SJSA1 (cell line): ENCODE measurements around the gene DENND11. TPM values are rescaled to one million over a fixed set of nuclear protein-coding genes. Genes with fewer than 3 reads are reported as not detected.

Source experiments
- DNase-seq, 2 experiments: peaks; one replicate each; pipeline ENCODE4 v3.0.0-alpha.2; 2015 to 2020; ENCODE audit warnings: low spot score in 2 of 2, low read depth in 1 of 2
- H3K27ac ChIP-seq: fragments of 250-450 bp; sonication (Bioruptor Pico); 2 replicates; pipeline ENCODE4 v1.5.1; 2020; ENCODE audit warnings: mild to moderate bottlenecking, moderate library complexity
- H3K27me3 ChIP-seq: fragments of 250-450 bp; sonication (Bioruptor Pico); replicated peaks from 2 replicates; pipeline ENCODE4 v1.5.1; 2020; ENCODE audit warnings: mild to moderate bottlenecking, moderate library complexity
- H3K36me3 ChIP-seq: fragments of 250-450 bp; sonication (Bioruptor Pico); 2 replicates; pipeline ENCODE4 v1.5.1; 2020; ENCODE audit warnings: mild to moderate bottlenecking
- H3K4me1 ChIP-seq: fragments of 250-450 bp; sonication (Bioruptor Pico); replicated peaks from 2 replicates; pipeline ENCODE4 v1.6.1; 2021; ENCODE audit warnings: mild to moderate bottlenecking
- H3K4me3 ChIP-seq: fragments of 250-450 bp; sonication (Bioruptor Pico); 2 replicates; pipeline ENCODE4 v1.5.1; 2020; ENCODE audit warnings: mild to moderate bottlenecking
- H3K9me3 ChIP-seq: fragments of 250-450 bp; sonication (Bioruptor Pico); replicated peaks from 2 replicates; pipeline ENCODE4 v1.5.1; 2020; ENCODE audit warnings: mild to moderate bottlenecking
- total RNA-seq: library from RNA; depleted of rRNA; stranded (reverse); fragments of >200 nt; shearing (Covaris generic); gene quantifications from 2 replicates; pipeline ENCODE4 v1.2.3, GENCODE V29; 2014

The DENND11 gene
- total RNA-seq, 1 experiment from 2014 or later = 8.5 TPM

DNA sequence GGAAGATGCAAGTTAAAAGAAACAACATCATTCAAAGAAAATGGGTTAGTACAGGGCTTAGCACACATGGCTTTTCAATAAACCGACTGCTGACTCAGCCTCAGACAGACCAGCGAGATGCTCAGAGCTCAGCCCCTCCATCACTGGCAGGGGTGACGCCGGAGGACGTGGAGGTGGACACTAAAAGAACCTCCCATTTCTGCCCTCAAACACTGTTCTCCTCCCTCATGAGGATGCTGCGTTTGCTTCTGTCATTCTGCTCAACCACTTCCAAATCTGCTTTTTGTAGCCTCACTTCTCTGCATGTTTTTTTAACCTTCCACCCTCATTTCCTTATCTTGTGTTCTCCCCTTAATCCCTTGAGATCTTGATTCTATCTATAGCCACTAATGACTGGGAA, 15.3 kb downstream of the DENND11 start:
- no peak for DNase-seq
- H3K4me1 ChIP-seq = no peaks in the 10 kb centered on the region
- H3K27ac ChIP-seq = no peak overlapping the region
- H3K36me3 ChIP-seq = no peaks in the 10 kb centered on the region
- H3K4me3 ChIP-seq = no peak overlapping the region
- no peaks in the 10 kb centered on the region for H3K9me3 ChIP-seq
- H3K27me3 ChIP-seq = no peaks in the 10 kb centered on the region

DNA sequence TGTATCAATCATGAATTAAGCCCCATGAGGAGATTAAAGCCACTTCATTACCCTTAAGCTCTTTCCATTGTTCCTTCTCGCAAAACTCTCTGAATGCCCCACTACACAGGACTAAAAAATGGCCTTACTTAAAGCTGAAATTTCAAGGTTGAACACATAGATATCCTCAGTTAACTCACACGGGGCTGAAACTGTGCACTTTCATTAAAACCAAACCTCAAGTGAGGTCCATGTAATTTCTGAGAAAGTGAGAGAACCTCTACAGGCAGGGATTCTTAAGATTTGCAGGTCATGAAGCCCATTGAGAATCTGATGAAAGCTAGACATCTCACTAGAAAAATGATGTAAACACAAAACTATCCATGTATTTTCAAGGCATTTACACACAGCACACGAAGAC, 15.9 kb downstream of the DENND11 start:
- no peak for DNase-seq
- H3K4me3 ChIP-seq = no peak overlapping the region
- H3K9me3 ChIP-seq = no peaks in the 10 kb centered on the region
- H3K27me3 ChIP-seq = no peaks in the 10 kb centered on the region
- no peaks in the 10 kb centered on the region for H3K4me1 ChIP-seq
- H3K27ac ChIP-seq = no peak overlapping the region
- no peaks in the 10 kb centered on the region for H3K36me3 ChIP-seq

DNA sequence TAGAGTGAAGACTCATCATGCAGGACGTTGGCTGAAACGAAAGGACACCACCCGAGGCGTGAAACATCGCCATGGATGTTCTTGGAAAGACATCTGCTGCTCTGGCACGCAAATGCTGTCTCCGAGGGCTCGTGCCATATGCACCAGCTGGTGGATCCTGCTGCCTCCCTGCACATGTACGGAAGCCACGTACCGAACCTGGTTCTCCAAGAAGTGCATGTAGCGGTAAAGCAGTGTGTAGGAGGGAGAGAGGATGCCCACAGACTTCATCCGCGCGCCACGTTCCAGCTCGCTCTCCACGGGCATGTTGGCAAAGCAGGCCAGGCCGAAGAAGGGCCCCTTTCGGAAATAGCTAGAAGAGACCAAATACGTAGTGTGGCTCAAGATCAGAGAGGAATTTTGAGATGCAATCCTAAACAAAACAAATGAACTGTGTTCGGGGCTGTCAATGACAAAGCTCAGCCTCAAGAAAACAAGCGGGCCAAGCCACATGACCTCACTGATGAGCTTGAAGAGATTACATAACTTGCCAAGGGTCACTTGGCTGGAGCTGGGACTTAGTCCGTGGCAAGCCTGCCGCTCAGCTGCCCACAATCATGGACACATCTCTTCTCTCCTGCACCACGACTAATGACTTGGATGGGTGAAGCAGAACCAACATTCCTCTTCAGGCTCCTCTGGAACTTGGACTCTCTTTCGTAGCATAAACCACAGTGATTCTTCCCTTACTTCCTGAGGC, 16.5 kb downstream of the DENND11 start:
- no peaks in the 10 kb centered on the region for H3K27me3 ChIP-seq
- no peak for DNase-seq
- H3K9me3 ChIP-seq = no peaks in the 10 kb centered on the region
- no peak overlapping the region for H3K27ac ChIP-seq
- no peak overlapping the region for H3K4me3 ChIP-seq
- no peaks in the 10 kb centered on the region for H3K4me1 ChIP-seq
- H3K36me3 ChIP-seq = no peaks in the 10 kb centered on the region

DNA sequence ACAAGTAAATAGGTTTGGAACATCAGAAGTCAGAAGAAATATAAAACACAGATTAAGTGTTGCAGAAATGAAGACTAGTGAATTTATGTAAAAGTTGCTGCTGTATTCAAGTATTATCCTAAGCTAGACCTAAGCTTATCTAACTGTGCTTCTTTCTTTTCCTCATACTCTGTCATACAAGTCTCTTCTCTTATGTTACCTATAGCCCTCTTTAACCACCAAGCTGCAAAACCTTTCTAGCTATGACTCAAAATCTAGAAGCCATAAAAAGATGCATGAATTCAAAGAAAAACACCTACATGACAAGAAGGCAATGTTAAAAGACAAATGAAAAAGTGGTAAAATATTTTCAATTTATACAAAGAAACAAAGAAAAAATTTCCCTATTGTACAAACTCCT, 23.0 kb downstream of the DENND11 start:
- Histone ChIP-seq H3K36me3 (no peaks in the 10 kb centered on the region), H3K9me3 (no peaks in the 10 kb centered on the region), H3K4me1 (peaks cover 11% of the 10 kb centered on the region), H3K4me3 (no peak overlapping the region), H3K27ac (no peak overlapping the region), H3K27me3 (no peaks in the 10 kb centered on the region)
- no peak for DNase-seq

DNA sequence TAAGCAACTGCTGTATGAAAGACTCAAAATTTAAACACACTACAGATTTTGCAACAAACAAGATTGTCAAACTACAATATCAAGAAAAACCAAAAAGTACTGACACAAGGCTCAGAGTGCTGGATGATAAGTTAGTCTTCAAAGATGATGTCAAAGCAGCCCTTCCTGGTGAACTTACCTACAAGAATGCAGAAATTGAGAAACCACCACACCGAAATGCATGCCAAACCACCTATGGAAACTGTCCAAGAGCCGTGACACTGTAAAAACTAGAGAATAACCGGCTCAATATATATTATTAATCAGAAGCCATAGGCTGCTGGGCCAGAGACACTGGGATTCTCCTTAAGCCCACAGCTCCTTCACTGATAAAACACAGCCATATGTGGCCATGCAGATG, 25.3 kb downstream of the DENND11 start:
- no peak for DNase-seq
- H3K4me1 ChIP-seq = peaks cover 15% of the 10 kb centered on the region
- H3K27me3 ChIP-seq = no peaks in the 10 kb centered on the region
- no peak overlapping the region for H3K27ac ChIP-seq
- H3K9me3 ChIP-seq = no peaks in the 10 kb centered on the region
- H3K4me3 ChIP-seq = no peak overlapping the region
- H3K36me3 ChIP-seq = peaks cover 3% of the 10 kb centered on the region; the same call in 1 of the 2 replicates

DNA sequence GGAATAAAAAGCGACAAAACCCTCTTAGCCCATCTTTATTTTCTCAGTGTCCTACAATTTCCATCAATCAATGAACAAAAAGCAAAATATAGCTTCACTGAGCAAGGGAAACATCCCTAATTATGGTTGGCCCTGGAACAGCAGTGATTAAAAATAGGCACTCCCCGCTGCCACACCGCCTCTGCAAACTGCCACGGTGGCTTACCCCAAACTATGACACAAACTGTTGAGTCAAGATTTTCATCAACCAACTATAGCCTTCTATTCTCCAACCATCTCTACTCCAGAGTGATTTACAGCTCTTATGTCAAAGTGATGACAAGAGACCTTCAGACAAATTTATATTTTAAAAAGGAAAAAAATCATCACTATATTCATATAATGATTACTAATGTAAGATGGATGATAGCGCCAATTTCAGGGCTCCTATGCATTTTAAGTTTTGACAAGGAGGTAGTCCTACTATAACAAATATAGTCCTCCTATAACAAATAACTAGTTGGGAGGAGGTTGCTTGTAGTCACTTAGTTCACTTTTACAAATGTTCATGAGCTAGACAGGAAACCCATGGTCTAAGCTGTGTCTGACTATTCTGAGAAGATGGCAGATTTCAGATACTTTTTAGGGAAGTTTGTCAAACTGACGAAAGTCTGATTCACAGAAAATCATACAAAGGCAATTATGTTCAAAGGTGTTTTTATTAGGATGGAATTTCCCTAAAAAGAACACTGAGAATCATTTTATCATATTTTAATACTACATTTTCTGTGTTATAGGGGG, 26.3 kb downstream of the DENND11 start:
- H3K27ac ChIP-seq = no peak overlapping the region
- peaks cover 3% of the 10 kb centered on the region; the same call in 1 of the 2 replicates for H3K36me3 ChIP-seq
- no peak overlapping the region for H3K4me3 ChIP-seq
- peaks cover 15% of the 10 kb centered on the region for H3K4me1 ChIP-seq
- DNase-seq = no peak
- no peaks in the 10 kb centered on the region for H3K9me3 ChIP-seq
- no peaks in the 10 kb centered on the region for H3K27me3 ChIP-seq

DNA sequence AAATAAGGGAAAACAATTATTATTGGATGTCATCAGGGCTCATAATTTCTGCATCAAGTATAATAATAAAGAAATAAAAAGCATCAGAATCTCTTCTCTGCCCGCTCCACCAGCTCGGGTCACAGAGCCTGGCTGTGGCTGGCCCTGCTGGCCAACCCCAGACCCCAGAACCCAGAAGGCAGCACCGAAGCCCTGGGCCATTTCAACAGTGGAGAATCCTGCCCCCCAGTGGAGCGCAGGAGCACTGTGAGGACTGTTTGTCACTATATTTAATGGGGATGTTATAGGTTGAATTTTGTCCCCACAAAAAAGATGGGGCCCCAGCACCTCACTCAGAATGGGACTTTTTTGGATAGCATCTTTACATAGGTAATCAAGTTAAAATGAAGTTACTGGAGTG, 27.3 kb downstream of the DENND11 start:
- no peaks in the 10 kb centered on the region for H3K9me3 ChIP-seq
- no peaks in the 10 kb centered on the region for H3K27me3 ChIP-seq
- peaks cover 15% of the 10 kb centered on the region for H3K4me1 ChIP-seq
- DNase-seq = no peak
- peaks cover 3% of the 10 kb centered on the region; the same call in 1 of the 2 replicates for H3K36me3 ChIP-seq
- H3K27ac ChIP-seq = peak overlapping the region; percentile 73
- no peak overlapping the region for H3K4me3 ChIP-seq

DNA sequence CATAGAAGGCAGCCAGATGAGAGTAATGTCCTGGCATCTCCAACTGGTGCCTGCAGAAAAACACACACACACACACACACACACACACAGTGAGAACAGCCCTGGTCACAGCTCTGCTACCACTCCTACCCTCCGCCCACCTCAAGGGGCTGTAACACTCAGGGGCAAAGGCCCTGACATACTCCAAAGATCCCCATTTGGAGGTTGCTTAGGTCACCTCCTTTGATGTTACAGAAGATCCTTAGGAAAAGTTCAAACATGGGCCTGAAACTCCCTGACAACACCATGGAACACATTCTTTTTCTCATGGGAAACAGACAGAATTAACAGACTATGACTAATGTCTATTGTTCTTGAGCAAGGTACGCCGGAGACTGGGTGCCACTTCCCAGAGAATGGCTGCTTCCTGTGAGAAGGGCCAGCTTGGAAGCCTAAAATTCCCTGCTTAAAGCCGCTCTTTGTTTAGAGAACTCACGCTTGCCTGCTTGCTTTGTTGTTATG, 27.7 kb downstream of the DENND11 start:
- Histone ChIP-seq H3K4me1 (peaks cover 15% of the 10 kb centered on the region), H3K36me3 (peaks cover 3% of the 10 kb centered on the region; the same call in 1 of the 2 replicates), H3K4me3 (no peak overlapping the region), H3K9me3 (no peaks in the 10 kb centered on the region), H3K27ac (peak overlapping the region; percentile 73), H3K27me3 (no peaks in the 10 kb centered on the region)
- peak; percentile 56 to 72 for DNase-seq

DNA sequence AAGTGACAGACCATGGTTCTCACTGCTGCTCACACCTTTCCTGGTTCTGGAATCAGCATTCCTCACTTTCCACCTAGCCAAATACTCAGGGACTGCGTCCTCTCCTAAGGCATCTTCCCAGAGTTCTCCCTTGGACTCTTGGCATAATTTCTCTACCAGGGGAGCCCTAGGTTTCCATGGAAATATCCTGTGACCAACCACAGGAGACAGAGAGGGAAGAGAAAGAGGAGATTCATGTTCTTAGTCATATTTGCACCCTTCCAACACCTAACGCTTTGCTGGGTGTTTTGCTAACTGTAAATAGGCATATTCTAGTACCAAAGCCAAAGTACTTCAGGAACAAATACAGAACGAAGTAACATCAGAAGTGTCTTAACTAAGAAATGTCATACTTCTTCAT, 28.6 kb downstream of the DENND11 start:
- H3K4me1 ChIP-seq = peaks cover 18% of the 10 kb centered on the region
- peaks cover 3% of the 10 kb centered on the region; the same call in 1 of the 2 replicates for H3K36me3 ChIP-seq
- no peaks in the 10 kb centered on the region for H3K9me3 ChIP-seq
- H3K27ac ChIP-seq = no peak overlapping the region
- DNase-seq = no peak
- no peaks in the 10 kb centered on the region for H3K27me3 ChIP-seq
- no peak overlapping the region for H3K4me3 ChIP-seq

DNA sequence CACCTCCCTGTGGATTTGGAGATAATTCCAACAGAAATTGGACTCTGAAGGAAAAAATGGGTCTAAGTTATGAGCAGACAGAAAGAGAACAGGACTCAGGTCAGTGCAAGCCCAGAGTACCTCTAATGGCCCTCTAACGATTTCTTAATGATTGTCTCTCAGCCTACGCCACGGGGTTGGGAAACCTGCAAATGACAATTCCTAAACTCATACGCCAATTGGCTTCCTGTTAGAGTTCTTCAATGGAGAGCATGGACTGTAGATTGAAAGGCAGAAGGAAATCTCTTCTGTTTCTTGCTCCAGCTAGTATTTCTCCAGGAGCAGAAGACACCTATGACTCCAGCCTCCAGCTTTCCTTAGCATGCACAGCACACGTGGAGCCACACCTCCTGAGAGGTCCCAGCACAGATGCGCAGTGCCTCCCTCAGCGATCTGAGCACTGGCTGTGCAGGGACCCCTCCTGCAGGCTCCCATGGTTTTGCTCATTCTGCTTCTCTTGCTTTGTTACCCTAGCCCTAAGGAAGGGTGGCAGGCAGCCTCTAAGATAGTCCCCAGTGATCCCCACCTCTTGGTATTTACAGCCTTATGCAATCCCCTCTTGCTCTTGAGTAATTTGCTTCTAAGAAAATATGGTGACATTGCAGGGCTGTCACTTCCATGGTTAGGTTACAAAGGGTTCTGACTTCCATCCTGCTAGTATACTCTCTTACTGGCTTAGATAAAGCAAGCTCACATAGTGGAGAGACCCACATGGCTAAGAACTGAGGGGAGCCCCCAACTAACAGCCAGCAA, 30.1 kb downstream of the DENND11 start:
- Histone ChIP-seq H3K4me1 (peaks cover 19% of the 10 kb centered on the region), H3K27ac (no peak overlapping the region), H3K9me3 (no peaks in the 10 kb centered on the region), H3K27me3 (no peaks in the 10 kb centered on the region), H3K4me3 (no peak overlapping the region), H3K36me3 (peaks cover 3% of the 10 kb centered on the region; the same call in 1 of the 2 replicates)
- no peak for DNase-seq

DNA sequence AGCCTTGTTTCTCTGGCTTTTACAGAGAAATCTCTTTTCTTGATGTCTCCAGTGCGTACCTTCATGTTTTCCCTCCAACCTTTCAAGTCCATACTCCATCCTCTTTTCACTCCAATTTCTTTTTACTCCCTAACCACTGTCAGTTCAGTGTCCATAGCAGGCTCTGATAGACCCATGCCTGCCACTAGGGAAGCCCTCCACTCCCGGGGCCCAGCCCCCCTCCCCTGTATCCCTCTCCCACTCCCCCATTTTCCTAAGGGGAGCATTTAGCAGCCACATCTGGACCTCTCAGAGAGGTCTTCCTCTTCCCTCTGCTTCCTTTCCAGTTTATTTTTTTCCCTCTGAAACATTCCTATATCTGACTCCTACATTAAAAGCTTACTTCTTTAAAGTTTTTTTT, 33.1 kb downstream of the DENND11 start:
- DNase-seq = no peak
- H3K27me3 ChIP-seq = no peaks in the 10 kb centered on the region
- peaks cover 9% of the 10 kb centered on the region for H3K36me3 ChIP-seq
- H3K4me3 ChIP-seq = no peak overlapping the region
- H3K27ac ChIP-seq = no peak overlapping the region
- peaks cover 6% of the 10 kb centered on the region for H3K4me1 ChIP-seq
- H3K9me3 ChIP-seq = no peaks in the 10 kb centered on the region

DNA sequence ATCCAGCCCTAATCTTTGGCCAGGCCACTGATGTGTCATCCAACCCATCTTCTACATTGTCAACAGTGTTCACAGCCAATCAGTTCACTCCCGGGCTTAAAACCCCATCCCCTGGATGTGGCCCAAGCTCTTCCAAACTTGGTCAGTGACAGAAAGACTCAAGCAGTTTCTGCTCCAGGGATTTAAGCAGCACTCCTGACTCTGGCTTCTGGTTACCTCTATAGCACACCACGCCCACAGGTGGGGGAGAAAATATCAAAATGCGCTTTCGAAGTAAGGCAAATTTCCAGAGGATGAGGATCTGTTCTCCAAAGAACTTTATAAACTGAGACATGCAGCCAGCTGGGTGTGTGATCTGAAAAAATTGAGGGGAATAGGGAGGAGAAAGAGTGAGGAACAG, 35.9 kb downstream of the DENND11 start:
- H3K27ac ChIP-seq = no peak overlapping the region
- peaks cover 24% of the 10 kb centered on the region for H3K36me3 ChIP-seq
- no peak for DNase-seq
- no peaks in the 10 kb centered on the region for H3K27me3 ChIP-seq
- 0 out of 2 replicates have a peak, but pooled peaks cover 4% of the 10 kb centered on the region for H3K4me1 ChIP-seq
- no peak overlapping the region for H3K4me3 ChIP-seq
- H3K9me3 ChIP-seq = no peaks in the 10 kb centered on the region

DNA sequence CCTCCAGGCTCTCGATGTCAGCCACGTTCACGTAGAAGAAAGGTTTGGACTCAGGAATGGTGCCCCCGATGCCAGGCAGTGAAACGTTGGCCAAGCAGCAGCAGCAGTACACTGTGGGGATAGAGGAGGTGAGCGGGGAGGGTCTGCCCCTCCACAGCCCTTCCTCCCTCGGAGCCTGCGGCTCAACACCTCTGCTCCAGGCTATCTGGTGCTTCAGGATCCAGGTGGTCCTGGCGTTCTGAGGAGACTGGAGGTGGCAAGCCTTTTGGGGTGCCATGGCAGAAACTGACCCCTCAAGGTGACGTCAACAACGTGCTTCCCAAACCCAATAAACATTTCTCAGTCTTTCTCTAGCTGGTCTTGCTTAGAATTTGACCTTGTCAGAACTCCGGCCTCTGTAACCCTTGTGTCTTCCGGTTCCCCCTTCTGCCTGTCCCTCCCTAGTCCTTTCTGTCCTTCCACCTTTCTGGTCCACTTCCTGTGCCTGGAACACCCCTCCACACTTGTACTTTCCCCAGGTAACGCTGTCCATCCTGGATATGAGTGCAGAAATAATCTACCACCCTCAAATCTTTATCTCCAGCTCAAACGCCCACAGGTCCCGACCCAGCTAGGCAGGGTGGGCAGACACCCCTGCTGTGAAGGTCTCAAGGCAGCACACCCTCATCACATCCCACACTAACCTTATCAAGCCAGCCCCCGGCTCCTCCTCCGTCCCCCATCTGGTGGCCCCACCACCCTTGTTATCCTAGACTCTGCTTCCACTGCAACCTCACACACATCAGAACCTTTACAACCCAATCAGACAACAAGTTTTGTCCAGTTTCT, 36.5 kb downstream of the DENND11 start:
- H3K9me3 ChIP-seq = no peaks in the 10 kb centered on the region
- 0 out of 2 replicates have a peak, but pooled peaks cover 4% of the 10 kb centered on the region for H3K4me1 ChIP-seq
- no peak for DNase-seq
- H3K27ac ChIP-seq = no peak overlapping the region
- H3K27me3 ChIP-seq = no peaks in the 10 kb centered on the region
- H3K36me3 ChIP-seq = peaks cover 24% of the 10 kb centered on the region
- H3K4me3 ChIP-seq = no peak overlapping the region
